Measurements from ENCODE around the gene SYT9.

- no peak for TF ChIP-seq CTCF (IDR thresholded peaks at IDR 0.05)
- no peak for TF ChIP-seq POLR2A (IDR thresholded peaks at IDR 0.05)
- TF ChIP-seq EP300 (IDR thresholded peaks at IDR 0.05) = no peak
- TF ChIP-seq POLR2AphosphoS5 (IDR thresholded peaks at IDR 0.05) = no peak
Measured at GRCh38 chr11:7509966-7510365, 258.3 kb downstream of the SYT9 start.

Measured in suprapubic skin (tissue), 4 donors.